Gastrocnemius medialis (tissue), 4 donors: ENCODE results near the gene PCNX2.

Experiments used
- CTCF ChIP-seq, 5 experiments: fragments of 450-650 bp in 3 of 5; fragments of 200-600 bp in 2 of 5; sonication (generic) in 2 of 5; IDR thresholded peaks in 4 of 5; conservative IDR thresholded peaks in 1 of 5; 1 replicate in 4 of 5; 2 replicates in 1 of 5; pipeline ENCODE4 v1.5.1; 2016 to 2019; ENCODE audit warnings: antibody characterized with exemption in 5 of 5, mild to moderate bottlenecking in 3 of 5, moderate library complexity in 3 of 5
- POLR2A ChIP-seq, 2 donors: fragments of 450-650 bp; IDR thresholded peaks; one replicate each; pipeline ENCODE4 v1.6.1; 2017; ENCODE audit warnings: antibody characterized with exemption in 2 of 2, mild to moderate bottlenecking in 2 of 2, moderate library complexity in 2 of 2

GRCh38 chr1:232937741-232938375 lies 357.7 kb downstream of the PCNX2 start:
- TF ChIP-seq CTCF (IDR thresholded peaks at IDR 0.05 in 4 of 5, conservative IDR thresholded peaks at IDR 0.05 in 1 of 5) = no peak
- TF ChIP-seq POLR2A (IDR thresholded peaks at IDR 0.05) = no peak
